Measurements from ENCODE around the gene KRTAP4-5. TPM values are rescaled to one million over a fixed set of nuclear protein-coding genes. Genes with fewer than 3 reads are reported as not detected.
"Not testable (repeated sequence)": the region's sequence is repeated elsewhere in the genome, so short reads cannot be mapped to it uniquely, and the experiment has no call there.

The KRTAP4-5 gene
- total and polyA plus RNA-seq, 4 donors = not detected

GRCh38 chr17:41131979-41132378, 17.6 kb downstream of the KRTAP4-5 start:
- H3K36me3 ChIP-seq (ENCODE audit: control insufficient read depth, insufficient read depth, low read length) = no peaks in the 10 kb centered on the region
- H3K9me3 ChIP-seq (ENCODE audit: control insufficient read depth, insufficient read depth, low read length) = no peaks in the 10 kb centered on the region
- H3K4me1 ChIP-seq (ENCODE audit: control insufficient read depth, insufficient read depth, low read length) = no peaks in the 10 kb centered on the region
- H3K4me3 ChIP-seq (ENCODE audit: low read depth, low read length) = no peak overlapping the region
- H3K27me3 ChIP-seq (ENCODE audit: control insufficient read depth, insufficient read depth, low read length) = no peaks in the 10 kb centered on the region
- DNase-seq (ENCODE audit: low read depth in 4 of 6, low spot score in 6 of 6) = no peak
- 93% methylated on average over 2 of the region's 3 CpGs for WGBS (ENCODE audit: insufficient coverage)
- H3K27ac ChIP-seq (ENCODE audit: low read depth, low read length) = no peak overlapping the region

GRCh38 chr17:41127371-41127770, 22.3 kb downstream of the KRTAP4-5 start:
- no CpG with 5 or more reads among the region's 1 CpG for WGBS (ENCODE audit: insufficient coverage)
- DNase-seq (ENCODE audit: low read depth in 4 of 6, low spot score in 6 of 6) = no peak
- Histone ChIP-seq H3K27me3 (ENCODE audit: control insufficient read depth, insufficient read depth, low read length) (no peaks in the 10 kb centered on the region), H3K27ac (ENCODE audit: low read depth, low read length) (no peak overlapping the region), H3K4me1 (ENCODE audit: control insufficient read depth, insufficient read depth, low read length) (no peaks in the 10 kb centered on the region), H3K9me3 (ENCODE audit: control insufficient read depth, insufficient read depth, low read length) (no peaks in the 10 kb centered on the region), H3K4me3 (ENCODE audit: low read depth, low read length) (no peak overlapping the region), H3K36me3 (ENCODE audit: control insufficient read depth, insufficient read depth, low read length) (no peaks in the 10 kb centered on the region)

GRCh38 chr17:41126412-41126811, 23.2 kb downstream of the KRTAP4-5 start:
- Histone ChIP-seq H3K4me3 (ENCODE audit: low read depth, low read length) (no peak overlapping the region), H3K27me3 (ENCODE audit: control insufficient read depth, insufficient read depth, low read length) (no peaks in the 10 kb centered on the region), H3K9me3 (ENCODE audit: control insufficient read depth, insufficient read depth, low read length) (no peaks in the 10 kb centered on the region), H3K4me1 (ENCODE audit: control insufficient read depth, insufficient read depth, low read length) (no peaks in the 10 kb centered on the region), H3K36me3 (ENCODE audit: control insufficient read depth, insufficient read depth, low read length) (no peaks in the 10 kb centered on the region), H3K27ac (ENCODE audit: low read depth, low read length) (no peak overlapping the region)
- no CpG with 5 or more reads among the region's 3 CpGs for WGBS (ENCODE audit: insufficient coverage)
- no peak for DNase-seq (ENCODE audit: low read depth in 4 of 6, low spot score in 6 of 6)

- no peaks in the 10 kb centered on the region for H3K36me3 ChIP-seq (ENCODE audit: control insufficient read depth, insufficient read depth, low read length)
- H3K9me3 ChIP-seq (ENCODE audit: control insufficient read depth, insufficient read depth, low read length) = no peaks in the 10 kb centered on the region
- H3K27ac ChIP-seq (ENCODE audit: low read depth, low read length) = no peak overlapping the region
- no peak for DNase-seq (ENCODE audit: low read depth in 4 of 6, low spot score in 6 of 6)
- no peaks in the 10 kb centered on the region for H3K27me3 ChIP-seq (ENCODE audit: control insufficient read depth, insufficient read depth, low read length)
- H3K4me1 ChIP-seq (ENCODE audit: control insufficient read depth, insufficient read depth, low read length) = no peaks in the 10 kb centered on the region
- H3K4me3 ChIP-seq (ENCODE audit: low read depth, low read length) = no peak overlapping the region
- no CpG with 5 or more reads among the region's 2 CpGs for WGBS (ENCODE audit: insufficient coverage)
These were observed 24.6 kb downstream of the KRTAP4-5 start for GRCh38 chr17:41125064-41125463.

DNA sequence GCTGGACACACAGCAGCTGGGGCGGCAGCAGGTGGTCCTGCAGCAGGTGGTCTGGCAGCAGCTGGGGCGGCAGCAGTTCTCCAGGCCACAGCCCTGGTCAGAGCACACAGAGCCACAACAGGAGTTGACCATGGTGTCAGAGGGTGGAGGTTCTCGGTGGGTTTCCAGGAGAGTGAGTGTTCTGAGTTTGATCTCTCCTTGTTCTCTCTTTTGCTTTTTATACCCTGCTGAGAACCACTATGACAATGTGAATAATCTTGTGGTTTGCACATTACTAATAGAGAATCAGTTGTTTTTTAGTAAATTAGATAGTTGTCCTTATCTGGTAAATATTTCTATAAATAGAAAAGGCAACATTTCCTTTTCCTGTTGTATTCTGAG, 25.6 kb downstream of the KRTAP4-5 start, which contains the start of gene KRTAP4-12:
KRTAP4-12 (minus strand) TSS at position 192 of the 381 bp plus-strand sequence; CDS start at position 132, 60 bp downstream.
- H3K27me3 ChIP-seq (ENCODE audit: control insufficient read depth, insufficient read depth, low read length); H3K4me3 ChIP-seq (ENCODE audit: low read depth, low read length); DNase-seq (ENCODE audit: low read depth in 4 of 6, low spot score in 6 of 6); H3K9me3 ChIP-seq (ENCODE audit: control insufficient read depth, insufficient read depth, low read length); H3K4me1 ChIP-seq (ENCODE audit: control insufficient read depth, insufficient read depth, low read length); H3K36me3 ChIP-seq (ENCODE audit: control insufficient read depth, insufficient read depth, low read length); H3K27ac ChIP-seq (ENCODE audit: low read depth, low read length): not testable (repeated sequence)
- 45% methylated on average over 2 of the region's 3 CpGs for WGBS (ENCODE audit: insufficient coverage)

DNA sequence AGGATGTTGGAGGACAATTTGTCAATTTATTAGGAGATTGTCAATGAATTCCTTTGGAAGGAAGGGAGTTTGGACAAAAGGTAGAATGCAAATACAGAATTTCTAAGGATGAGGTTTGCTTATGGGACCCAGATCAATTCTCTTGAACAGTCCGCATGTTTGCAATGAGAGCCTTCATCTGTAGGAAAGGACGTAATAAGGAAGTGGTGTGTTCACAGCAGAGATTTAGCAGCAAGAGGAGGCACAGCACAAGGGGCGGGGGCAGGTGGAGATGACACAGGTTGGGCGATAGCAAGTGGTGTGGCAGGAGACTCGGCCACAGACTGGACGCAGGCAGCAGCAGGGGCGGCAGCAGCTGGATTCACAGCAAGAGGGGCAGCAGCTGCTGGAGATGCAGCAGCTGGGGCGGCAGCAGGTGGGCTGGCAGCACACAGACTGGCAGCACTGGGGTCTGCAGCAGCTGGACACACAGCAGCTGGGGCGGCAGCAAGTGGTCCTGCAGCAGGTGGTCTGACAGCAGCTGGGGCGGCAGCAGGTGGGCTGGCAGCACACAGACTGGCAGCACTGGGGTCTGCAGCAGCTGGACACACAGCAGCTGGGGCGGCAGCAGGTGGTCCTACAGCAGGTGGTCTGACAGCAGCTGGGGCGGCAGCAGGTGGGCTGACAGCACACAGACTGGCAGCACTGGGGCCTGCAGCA, 26.2 kb downstream of the KRTAP4-5 start:
- not testable (repeated sequence) for H3K27me3 ChIP-seq (ENCODE audit: control insufficient read depth, insufficient read depth, low read length); DNase-seq (ENCODE audit: low read depth in 4 of 6, low spot score in 6 of 6); H3K27ac ChIP-seq (ENCODE audit: low read depth, low read length); H3K9me3 ChIP-seq (ENCODE audit: control insufficient read depth, insufficient read depth, low read length); H3K4me1 ChIP-seq (ENCODE audit: control insufficient read depth, insufficient read depth, low read length); H3K4me3 ChIP-seq (ENCODE audit: low read depth, low read length); H3K36me3 ChIP-seq (ENCODE audit: control insufficient read depth, insufficient read depth, low read length)
- WGBS (ENCODE audit: insufficient coverage) = 84% methylated on average over 11 of the region's 12 CpGs

DNA sequence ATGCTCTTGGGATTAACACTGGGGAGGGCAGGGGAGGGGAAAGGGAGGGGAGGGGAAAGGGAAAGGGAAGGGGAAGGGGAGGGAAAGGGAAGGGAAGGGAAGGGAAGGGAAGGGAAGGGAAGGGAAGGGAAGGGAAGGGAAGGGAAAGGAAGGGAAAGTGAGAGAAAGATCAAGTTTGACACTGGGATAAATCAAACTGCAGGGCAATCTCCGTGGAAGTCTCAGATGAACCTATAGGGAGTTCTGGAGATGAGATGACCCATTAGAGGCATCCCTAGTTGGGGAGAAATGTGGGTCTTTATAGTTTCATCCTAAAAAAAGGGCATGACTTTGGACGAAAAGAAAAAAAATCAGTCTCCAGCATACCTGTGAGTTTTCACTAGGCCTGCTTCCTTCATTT, 27.9 kb downstream of the KRTAP4-5 start:
- DNase-seq (ENCODE audit: low read depth in 4 of 6, low spot score in 6 of 6) = no peak
- Histone ChIP-seq H3K27ac (ENCODE audit: low read depth, low read length) (no peak overlapping the region), H3K27me3 (ENCODE audit: control insufficient read depth, insufficient read depth, low read length) (no peaks in the 10 kb centered on the region), H3K4me3 (ENCODE audit: low read depth, low read length) (no peak overlapping the region), H3K9me3 (ENCODE audit: control insufficient read depth, insufficient read depth, low read length) (no peaks in the 10 kb centered on the region), H3K36me3 (ENCODE audit: control insufficient read depth, insufficient read depth, low read length) (no peaks in the 10 kb centered on the region), H3K4me1 (ENCODE audit: control insufficient read depth, insufficient read depth, low read length) (no peaks in the 10 kb centered on the region)
- 100% methylated on average over 1 of the region's 2 CpGs for WGBS (ENCODE audit: insufficient coverage)

- not testable (repeated sequence) for H3K36me3 ChIP-seq (ENCODE audit: control insufficient read depth, insufficient read depth, low read length); H3K27me3 ChIP-seq (ENCODE audit: control insufficient read depth, insufficient read depth, low read length); H3K4me1 ChIP-seq (ENCODE audit: control insufficient read depth, insufficient read depth, low read length); DNase-seq (ENCODE audit: low read depth in 4 of 6, low spot score in 6 of 6); H3K4me3 ChIP-seq (ENCODE audit: low read depth, low read length); H3K9me3 ChIP-seq (ENCODE audit: control insufficient read depth, insufficient read depth, low read length); H3K27ac ChIP-seq (ENCODE audit: low read depth, low read length)
- no CpG with 5 or more reads among the region's 11 CpGs for WGBS (ENCODE audit: insufficient coverage)
These were observed 29.6 kb downstream of the KRTAP4-5 start for GRCh38 chr17:41119696-41120690.

- Histone ChIP-seq H3K4me3 (ENCODE audit: low read depth, low read length) (no peak overlapping the region), H3K27me3 (ENCODE audit: control insufficient read depth, insufficient read depth, low read length) (no peaks in the 10 kb centered on the region), H3K27ac (ENCODE audit: low read depth, low read length) (no peak overlapping the region), H3K4me1 (ENCODE audit: control insufficient read depth, insufficient read depth, low read length) (no peaks in the 10 kb centered on the region), H3K9me3 (ENCODE audit: control insufficient read depth, insufficient read depth, low read length) (no peaks in the 10 kb centered on the region), H3K36me3 (ENCODE audit: control insufficient read depth, insufficient read depth, low read length) (no peaks in the 10 kb centered on the region)
- no peak for DNase-seq (ENCODE audit: low read depth in 4 of 6, low spot score in 6 of 6)
- WGBS (ENCODE audit: insufficient coverage) = no CpG with 5 or more reads among the region's 4 CpGs
These were observed 30.9 kb downstream of the KRTAP4-5 start for GRCh38 chr17:41118721-41119120.
